ENCODE data around the gene HIVEP3.

GRCh38 chr1:41465741-41466140 is 453.0 kb downstream of the HIVEP3 start:
- no peak for TF ChIP-seq REST (IDR thresholded peaks at IDR 0.05; ENCODE audit: insufficient read depth in 1 of 2, low read depth in 2 of 2, low read length in 2 of 2)
- TF ChIP-seq SIN3A (IDR thresholded peaks at IDR 0.05; ENCODE audit: borderline replicate concordance, insufficient read depth, low read length) = no peak
- TF ChIP-seq TAF1 (IDR thresholded peaks at IDR 0.05; ENCODE audit: borderline replicate concordance, insufficient read depth, low read length) = no peak
- TF ChIP-seq POLR2AphosphoS5 (IDR thresholded peaks at IDR 0.05; ENCODE audit: low read depth, low read length) = no peak
